HepG2 (cell line): ENCODE results near the gene RERE. TPM values are rescaled to one million over a fixed set of nuclear protein-coding genes. Genes with fewer than 3 reads are reported as not detected.

Experiments
- ATAC-seq: fragments of 200-7000 bp; cut with Tn5 transposase; 3 replicates; pipeline ENCODE4 v1.9.1; 2020; ENCODE audit warnings: mild to moderate bottlenecking, moderate library complexity
- BruUV-seq: library from RNA; stranded (reverse); fragments of 400-500 nt; replicated peaks from 2 replicates; lab custom pipeline; 2021; lab: Mats Ljungman, UMichigan
- CTCF ChIA-PET: fragments of 300-600 bp; formaldehyde crosslinking; extraction: SDS; loops from one replicate; lab custom pipeline; 2021; ENCODE audit warnings: low total read pairs, inconsistent platforms, low intra/inter-chr PET ratio; lab: Yijun Ruan, JAX
- POLR2A ChIA-PET: fragments of 350-600 bp; sonication (Branson Sonifier 250); formaldehyde crosslinking; loops from one replicate; lab custom pipeline; 2020; ENCODE audit warnings: antibody characterized with exemption, inconsistent platforms; lab: Yijun Ruan, JAX
- DNase-seq: peaks from one replicate; pipeline ENCODE4 v3.0.0-alpha.2; 2015; ENCODE audit warnings: low spot score
- FAIRE-seq: peaks from 3 replicates; lab custom pipeline; 2011; peaks lifted over from hg19 to GRCh38; lab: Jason Lieb, UNC
- H2AFZ ChIP-seq: one replicate; pipeline ENCODE4 v1.6.1; 2011; ENCODE audit warnings: low read length, inconsistent platforms
- H3K27ac ChIP-seq: fragments of 300-600 bp; 3 replicates; pipeline ENCODE4 v1.8.0; 2011; ENCODE audit warnings: mixed run types, mild to moderate bottlenecking, mixed read lengths, low read length, inconsistent platforms; ENCODE audit not compliant: insufficient read depth; ENCODE audit errors: extremely low read length
- H3K27me3 ChIP-seq, 2 experiments: fragments of 200-600 bp in 1 of 2; 2 replicates in 1 of 2; 3 replicates in 1 of 2; pipeline versions ENCODE4 v1.6.0 to v1.8.0; 2011; ENCODE audit warnings: low read length in 2 of 2, mild to moderate bottlenecking in 2 of 2, moderate library complexity in 2 of 2, inconsistent platforms in 1 of 2; ENCODE audit not compliant: insufficient read depth in 2 of 2, control insufficient read depth in 1 of 2
- H3K36me3 ChIP-seq, 2 experiments: fragments of 200-600 bp in 1 of 2; replicated peaks in 1 of 2; 2 replicates in 1 of 2; 3 replicates in 1 of 2; pipeline versions ENCODE4 v1.5.1 to v1.8.0; 2011; ENCODE audit warnings: low read length in 2 of 2, inconsistent platforms in 1 of 2; ENCODE audit not compliant: insufficient read depth in 2 of 2, control insufficient read depth in 1 of 2
- H3K4me1 ChIP-seq: 2 replicates; pipeline ENCODE4 v1.5.1; 2012; ENCODE audit warnings: low read length, inconsistent platforms; ENCODE audit not compliant: insufficient read depth
- H3K4me2 ChIP-seq: 2 replicates; pipeline ENCODE4 v1.6.0; 2011; ENCODE audit warnings: low read depth, low read length, inconsistent platforms
- H3K4me3 ChIP-seq, 3 experiments: fragments of 200-600 bp in 1 of 3; sonication (generic), shearing (Covaris generic) in 1 of 3; replicated peaks in 1 of 3; 2 replicates each; pipeline ENCODE4 v1.5.1; 2011 to 2016; ENCODE audit warnings: low read length in 3 of 3, inconsistent platforms in 2 of 3, low read depth in 2 of 3, mild to moderate bottlenecking in 2 of 3, control low read depth in 1 of 3, mixed read lengths in 1 of 3; ENCODE audit not compliant: insufficient read depth in 1 of 3
- H3K79me2 ChIP-seq: one replicate; pipeline ENCODE4 v1.6.1; 2011; ENCODE audit warnings: low read length, inconsistent platforms; ENCODE audit not compliant: insufficient read depth
- H3K9ac ChIP-seq: 2 replicates; pipeline ENCODE4 v1.6.0; 2011; ENCODE audit warnings: mild to moderate bottlenecking, low read depth, low read length, inconsistent platforms; ENCODE audit not compliant: insufficient read depth
- H3K9me3 ChIP-seq: 2 replicates; pipeline ENCODE4 v1.5.1; 2012; ENCODE audit warnings: mild to moderate bottlenecking, low read length
- H4K20me1 ChIP-seq: 2 replicates; pipeline ENCODE4 v1.6.0; 2011; ENCODE audit warnings: inconsistent platforms, mild to moderate bottlenecking, low read length, moderate library complexity; ENCODE audit not compliant: insufficient read depth
- KLF15 ChIP-seq: sonication (generic); formaldehyde crosslinking; IDR thresholded peaks from 2 replicates; pipeline ENCODE4 v1.8.1; 2023; ENCODE audit warnings: borderline replicate concordance, mild to moderate bottlenecking, inconsistent platforms, missing genetic modification reagents, mixed read lengths
- MXI1 ChIP-seq: IDR thresholded peaks from 3 replicates; pipeline ENCODE4 v1.6.1; 2012; ENCODE audit warnings: low read depth, low read length, inconsistent platforms, borderline replicate concordance
- SNAPC4 ChIP-seq: sonication (generic); formaldehyde crosslinking; IDR thresholded peaks from 2 replicates; pipeline ENCODE4 v1.4.0; 2020; ENCODE audit warnings: mild to moderate bottlenecking, missing genetic modification reagents
- WIZ ChIP-seq: sonication (generic); formaldehyde crosslinking; IDR thresholded peaks from 2 replicates; pipeline ENCODE4 v1.5.1; 2020; ENCODE audit warnings: mild to moderate bottlenecking, missing genetic modification reagents
- ZBED4 ChIP-seq: sonication (generic); formaldehyde crosslinking; IDR thresholded peaks from 2 replicates; pipeline ENCODE4 v1.4.0; 2020; ENCODE audit warnings: missing genetic modification reagents, borderline replicate concordance
- ZC3H13 ChIP-seq: sonication (generic); formaldehyde crosslinking; IDR thresholded peaks from 2 replicates; pipeline ENCODE4 v1.8.1; 2023; ENCODE audit warnings: mild to moderate bottlenecking, missing genetic modification reagents, moderate library complexity
- ZNF687 ChIP-seq: sonication (generic); formaldehyde crosslinking; IDR thresholded peaks from 2 replicates; pipeline ENCODE4 v1.5.1; 2020; ENCODE audit warnings: mild to moderate bottlenecking, missing genetic modification reagents, moderate library complexity
- ZNF816 ChIP-seq: sonication (generic); formaldehyde crosslinking; IDR thresholded peaks from 2 replicates; pipeline ENCODE4 v1.8.0; 2022; ENCODE audit warnings: missing genetic modification reagents, mild to moderate bottlenecking, borderline replicate concordance
- ZSCAN12 ChIP-seq: sonication (generic); formaldehyde crosslinking; IDR thresholded peaks from 2 replicates; pipeline ENCODE4 v1.9.0; 2021; ENCODE audit warnings: mild to moderate bottlenecking, missing genetic modification reagents
- WGBS: methylation state at CpG from one replicate; pipeline ENCODE4 v1.1.6; 2017; ENCODE audit warnings: low lambda C conversion rate; 5-methylcytosine and 5-hydroxymethylcytosine counted together
- in situ Hi-C: cut with HindIII; loops from 2 replicates; pipeline ENCODE4 v1.10.0; 2017; ENCODE audit warnings: low pct_unique_long_range_greater_than_20kb; ENCODE audit not compliant: extremely low pct_ligation_motif_present
- intact Hi-C: fragments of 100-400 bp; cut with micrococcal nuclease; formaldehyde crosslinking; loops from one replicate; pipeline ENCODE4 v1.10.0; 2022; ENCODE audit not compliant: unreplicated experiment
- polyA plus RNA-seq, 8 experiments: library from polyadenylated mRNA; depleted of rRNA in 3 of 8; stranded (reverse) in 7 of 8; unstranded in 1 of 8; fragments of >200 nt; fragmentation: Illumina TruSeq in 4 of 8; extraction: Trizol in 4 of 8; gene quantifications; 2 replicates each; pipeline versions ENCODE4 v1.2.1 to v1.2.3, GENCODE V29; 2011 to 2016; ENCODE audit warnings: low read depth in 4 of 8, missing spikeins in 1 of 8, mixed read lengths in 1 of 8; ENCODE audit not compliant: insufficient read depth in 1 of 8
- total RNA-seq, 5 experiments: library from RNA; depleted of rRNA; stranded (reverse); fragments of >200 nt; fragmentation: Illumina TruSeq; extraction: Trizol; gene quantifications; 2 replicates each; pipeline ENCODE4 v1.2.3, GENCODE V29; 2016; ENCODE audit warnings: low read depth in 1 of 5

RERE gene
- total and polyA plus RNA-seq, 2 of the 13 experiments (the other 11 are each of a cell fraction or from before 2014, with no cell fraction given) = 18.3 to 21.9 TPM

GRCh38 chr1:8866792-8867415 is 49.5 kb upstream of the RERE start:
- Histone ChIP-seq H3K9me3 (no peaks in the 10 kb centered on the region), H2AFZ (no peak overlapping the region), H3K4me1 (peaks cover 95% of the 10 kb centered on the region), H3K4me3 (no peak overlapping the region), H3K36me3 (peaks cover 66 to 90% of the 10 kb centered on the region in 2 experiments), H3K27ac (no peak overlapping the region), H4K20me1 (peaks cover 97% of the 10 kb centered on the region), H3K79me2 (peaks cover 47% of the 10 kb centered on the region), H3K9ac (no peak overlapping the region), H3K4me2 (no peak overlapping the region), H3K27me3 (no peaks in the 10 kb centered on the region)
- intact Hi-C loops = no loop called here
- POLR2A ChIA-PET = interaction anchor here (1.3 to 13.6 kb wide), 2 partner anchors 12 to 19 kb away, joined by 4 to 116 read pairs; partner anchors contain the start of gene ENO1
- 97% methylated on average over 6 of the region's 11 CpGs for WGBS
- CTCF ChIA-PET = no interaction called here
- in situ Hi-C loops = no loop called here
- BruUV-seq = no TSS peak
- no peak for ATAC-seq
- FAIRE-seq = no peak
- DNase-seq = no peak
- TF ChIP-seq MXI1 = no peak
- TF ChIP-seq SNAPC4 (CRISPR knock-in tag) = no peak
- no peak for TF ChIP-seq ZBED4 (CRISPR knock-in tag)
- peak; percentile 19; the same call in 1 of the 2 replicates for TF ChIP-seq ZNF816 (CRISPR knock-in tag)
- peak; percentile 33; the same call in 1 of the 2 replicates for TF ChIP-seq ZC3H13 (CRISPR knock-in tag)
- peak; percentile 26; the same call in 1 of the 2 replicates for TF ChIP-seq ZNF687
- TF ChIP-seq KLF15 (CRISPR knock-in tag) = no peak
- no peak for TF ChIP-seq WIZ (CRISPR knock-in tag)
- no peak for TF ChIP-seq ZSCAN12
